Kidney (tissue), 14 donors: Measurements from ENCODE around the gene DNAJC5G. TPM values are rescaled to one million over a fixed set of nuclear protein-coding genes. Genes with fewer than 3 reads are reported as not detected.

Experiments used
- DNase-seq, 5 donors: peaks; one replicate each; pipeline ENCODE4 v3.0.0-alpha.2; 2013 to 2020
- FAIRE-seq: peaks from 2 replicates; lab custom pipeline; 2012; peaks lifted over from hg19 to GRCh38; lab: Jason Lieb, UNC
- H3K27ac ChIP-seq, 2 donors: one replicate each; pipeline ENCODE4 v1.7.0; 2013; ENCODE audit warnings: low read depth in 2 of 2, low read length in 2 of 2, inconsistent platforms in 1 of 2
- H3K27me3 ChIP-seq: one replicate; pipeline ENCODE4 v1.7.1; 2013; ENCODE audit warnings: low read length, inconsistent platforms; ENCODE audit not compliant: control insufficient read depth, insufficient read depth
- H3K36me3 ChIP-seq, 3 donors: one replicate each; pipeline versions ENCODE4 v1.7.0 to v1.7.1; 2013; ENCODE audit warnings: low read length in 3 of 3, control low read depth in 1 of 3, inconsistent platforms in 1 of 3; ENCODE audit not compliant: insufficient read depth in 3 of 3, control insufficient read depth in 2 of 3
- H3K4me1 ChIP-seq, 3 donors: one replicate each; pipeline versions ENCODE4 v1.7.0 to v1.7.1; 2013; ENCODE audit warnings: low read length in 3 of 3, inconsistent platforms in 1 of 3, low read depth in 1 of 3; ENCODE audit not compliant: control insufficient read depth in 2 of 3, insufficient read depth in 2 of 3
- H3K4me3 ChIP-seq, 3 donors: one replicate each; pipeline versions ENCODE4 v1.7.0 to v1.8.1; 2013; ENCODE audit warnings: low read length in 3 of 3, control low read depth in 1 of 3, inconsistent platforms in 1 of 3
- H3K9ac ChIP-seq, 3 donors: one replicate each; pipeline versions ENCODE4 v1.7.0 to v1.7.1; 2013; ENCODE audit warnings: low read length in 3 of 3, control low read depth in 1 of 3, inconsistent platforms in 1 of 3
- H3K9me3 ChIP-seq, 3 donors: one replicate each; pipeline versions ENCODE4 v1.7.0 to v1.7.1; 2013; ENCODE audit warnings: low read length in 3 of 3, control low read depth in 1 of 3, inconsistent platforms in 1 of 3; ENCODE audit not compliant: control insufficient read depth in 2 of 3, insufficient read depth in 1 of 3
- intact Hi-C: fragments of 100-400 bp; cut with DNase I; formaldehyde crosslinking; loops from one replicate; pipeline ENCODE4 v1.11.1; 2022
- polyA plus RNA-seq: library from polyadenylated mRNA; stranded (reverse); fragments of 350-450 nt; fragmentation: Illumina TruSeq; extraction: RNeasy Lipid Tissue Mini Kit (QIAGEN cat#74804); gene quantifications from one replicate; pipeline ENCODE4 v1.2.3, GENCODE V29; 2014; ENCODE audit warnings: low read depth, low replicate concordance; ENCODE audit not compliant: insufficient read depth
- total RNA-seq: library from RNA; stranded (reverse); fragmentation: NEBNext Ultra II Directional; extraction: Animal tissue kit (Norgen Biotek cat#: 25700); gene quantifications from one replicate; pipeline ENCODE4 v1.2.1, GENCODE V29; 2021
- TF ChIP-seq, protein P1 (sequence below): IDR thresholded peaks from 3 replicates; pipeline ENCODE4 v1.5.1; 2012; ENCODE audit warnings: mild to moderate bottlenecking, moderate library complexity, borderline replicate concordance; ENCODE audit not compliant: insufficient read depth; ENCODE audit errors: extremely low read depth
- donor health status: control.
- donor health status: control.
- donor health status: control.
- donor health status: control.
- donor health status: control.
- donor health status: DM: yes; HTN: yes; CAD: no.
- donor health status: Normal renal cell carcinoma (clear cell type).

The DNAJC5G gene
- total and polyA plus RNA-seq, 2 donors from 2014 or later = not detected

- DNase-seq (no peak), FAIRE-seq (no peak)
- TF ChIP-seq, protein P1, sequence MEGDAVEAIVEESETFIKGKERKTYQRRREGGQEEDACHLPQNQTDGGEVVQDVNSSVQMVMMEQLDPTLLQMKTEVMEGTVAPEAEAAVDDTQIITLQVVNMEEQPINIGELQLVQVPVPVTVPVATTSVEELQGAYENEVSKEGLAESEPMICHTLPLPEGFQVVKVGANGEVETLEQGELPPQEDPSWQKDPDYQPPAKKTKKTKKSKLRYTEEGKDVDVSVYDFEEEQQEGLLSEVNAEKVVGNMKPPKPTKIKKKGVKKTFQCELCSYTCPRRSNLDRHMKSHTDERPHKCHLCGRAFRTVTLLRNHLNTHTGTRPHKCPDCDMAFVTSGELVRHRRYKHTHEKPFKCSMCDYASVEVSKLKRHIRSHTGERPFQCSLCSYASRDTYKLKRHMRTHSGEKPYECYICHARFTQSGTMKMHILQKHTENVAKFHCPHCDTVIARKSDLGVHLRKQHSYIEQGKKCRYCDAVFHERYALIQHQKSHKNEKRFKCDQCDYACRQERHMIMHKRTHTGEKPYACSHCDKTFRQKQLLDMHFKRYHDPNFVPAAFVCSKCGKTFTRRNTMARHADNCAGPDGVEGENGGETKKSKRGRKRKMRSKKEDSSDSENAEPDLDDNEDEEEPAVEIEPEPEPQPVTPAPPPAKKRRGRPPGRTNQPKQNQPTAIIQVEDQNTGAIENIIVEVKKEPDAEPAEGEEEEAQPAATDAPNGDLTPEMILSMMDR = no peak
- no peak overlapping the region for H3K27ac ChIP-seq
- no peak overlapping the region for H3K9ac ChIP-seq
- H3K9me3 ChIP-seq = no peaks in the 10 kb centered on the region
- no peaks in the 10 kb centered on the region for H3K4me1 ChIP-seq
- peaks cover 6% of the 10 kb centered on the region for H3K27me3 ChIP-seq
- intact Hi-C loops = no loop called here
- H3K36me3 ChIP-seq = no peaks in the 10 kb centered on the region
- no peak overlapping the region for H3K4me3 ChIP-seq
These were observed 18.3 kb upstream of the DNAJC5G start for GRCh38 chr2:27256855-27257454.

DNA sequence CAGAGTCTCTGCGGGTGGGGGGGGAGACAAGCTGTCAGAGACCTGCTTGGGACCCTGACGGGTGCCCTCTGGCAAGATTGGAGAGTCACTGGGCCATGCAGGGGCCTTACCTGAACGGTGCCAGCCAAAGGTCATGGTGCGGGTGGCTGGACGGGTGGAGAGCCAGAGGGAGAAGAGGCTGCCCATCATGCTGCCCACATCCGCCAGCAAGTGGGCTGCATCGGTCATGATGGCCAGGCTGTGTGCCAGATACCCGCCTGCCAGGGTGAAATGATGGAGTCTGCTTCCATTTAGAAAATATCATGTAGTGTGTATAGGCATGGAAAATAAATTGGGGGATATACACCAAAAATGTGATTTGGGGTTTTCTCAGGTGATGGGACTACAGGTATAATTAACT, 17.2 kb upstream of the DNAJC5G start:
- Histone ChIP-seq H3K4me3 (no peak overlapping the region), H3K9ac (no peak overlapping the region), H3K36me3 (no peaks in the 10 kb centered on the region), H3K27ac (no peak overlapping the region), H3K9me3 (no peaks in the 10 kb centered on the region), H3K27me3 (peaks cover 6% of the 10 kb centered on the region), H3K4me1 (peaks cover 0 to 4% (median under 1%) of the 10 kb centered on the region in 3 donors)
- intact Hi-C loops = no loop called here
- FAIRE-seq (no peak), DNase-seq (no peak)
- TF ChIP-seq, protein P1 = no peak

DNA sequence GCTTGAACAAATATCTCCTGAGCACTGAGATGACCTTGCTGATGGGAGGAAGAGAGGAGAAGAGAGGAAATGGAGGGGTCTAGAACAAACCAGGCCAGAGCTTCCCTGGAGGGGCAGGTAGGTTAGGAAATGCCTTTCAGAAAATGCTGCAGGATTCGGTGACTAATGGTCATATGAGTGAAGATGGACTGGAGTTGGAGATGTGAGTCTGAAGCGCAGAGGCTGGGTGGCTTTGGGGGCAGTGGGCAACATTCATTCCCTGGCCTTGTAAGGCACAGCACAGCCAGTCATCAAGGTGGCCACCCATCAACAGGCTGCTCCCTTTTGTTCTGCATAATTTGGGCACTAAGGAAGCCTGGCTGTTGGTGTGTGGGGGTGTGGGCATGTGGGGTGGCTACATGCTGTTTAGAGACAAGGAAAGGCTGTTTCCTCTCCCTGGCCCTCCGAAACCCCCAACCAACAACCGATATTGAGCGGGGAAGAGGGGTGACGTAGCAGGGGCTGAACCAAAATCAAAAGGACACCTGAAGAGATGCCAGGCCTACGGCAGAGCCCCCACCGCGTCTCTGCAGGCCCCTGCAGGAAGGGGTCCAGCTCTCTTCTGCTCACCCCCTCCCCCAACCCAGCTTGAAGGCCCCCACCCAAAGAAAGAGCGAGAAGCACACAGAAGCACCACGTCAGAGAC, 13.8 kb upstream of the DNAJC5G start:
- peaks cover 0 to 9% (median 8%) of the 10 kb centered on the region in 3 donors for H3K4me1 ChIP-seq
- intact Hi-C loops = no loop called here
- no peak for DNase-seq
- no peaks in the 10 kb centered on the region for H3K9me3 ChIP-seq
- FAIRE-seq = no peak
- no peak overlapping the region for H3K9ac ChIP-seq
- H3K36me3 ChIP-seq = no peaks in the 10 kb centered on the region
- peaks cover 23% of the 10 kb centered on the region for H3K27me3 ChIP-seq
- TF ChIP-seq, protein P1 = no peak
- H3K4me3 ChIP-seq = no peak overlapping the region
- no peak overlapping the region for H3K27ac ChIP-seq
